ENCODE results near the gene GPR45. TPM values are rescaled to one million over a fixed set of nuclear protein-coding genes. Genes with fewer than 3 reads are reported as not detected.

Gene GPR45
- polyA plus RNA-seq, 2 of the 4 experiments (the other 2 are of a cell fraction) = not detected

- no peak for FAIRE-seq
- peak in 1 of 2 experiments; percentile 25 for DNase-seq (ENCODE audit: low read depth in 1 of 2, low spot score in 1 of 2)
- no peak overlapping the region for H3K4me2 ChIP-seq
- no peak overlapping the region for H3K4me3 ChIP-seq
- TF ChIP-seq CHD2 (IDR thresholded peaks at IDR 0.05; ENCODE audit: low read length, partially characterized antibody) (no peak), RFX5 (IDR thresholded peaks at IDR 0.05) (no peak), RARB (CRISPR knock-in tag; IDR thresholded peaks at IDR 0.05) (no peak), MAZ (IDR thresholded peaks at IDR 0.05; ENCODE audit: borderline replicate concordance, low read depth, low read length) (no peak), MYC (IDR thresholded peaks at IDR 0.05; ENCODE audit: borderline replicate concordance, low read length) (no peak), KDM5A (IDR thresholded peaks at IDR 0.05) (no peak), HES2 (IDR thresholded peaks at IDR 0.05) (no peak), FOSL2 (IDR thresholded peaks at IDR 0.05) (no peak), FOSL2 (CRISPR knock-in tag; IDR thresholded peaks at IDR 0.05) (no peak), POLR2A (IDR thresholded peaks at IDR 0.05; ENCODE audit: low read length) (no peak), ZC3H11A (IDR thresholded peaks at IDR 0.05) (no peak), NR3C1 (IDR thresholded peaks at IDR 0.05) (no peak), TP53 (CRISPR knock-in tag; IDR thresholded peaks at IDR 0.05) (no peak), MAX (IDR thresholded peaks at IDR 0.05) (no peak), ATOH8 (CRISPR knock-in tag; IDR thresholded peaks at IDR 0.05; ENCODE audit: low read depth) (no peak), HEYL (CRISPR knock-in tag; IDR thresholded peaks at IDR 0.05) (no peak), ELK1 (IDR thresholded peaks at IDR 0.05; ENCODE audit: low read depth, low read length) (no peak), MAFK (IDR thresholded peaks at IDR 0.05; ENCODE audit: partially characterized antibody) (no peak), HDAC2 (IDR thresholded peaks at IDR 0.05) (no peak), SREBF2 (IDR thresholded peaks at IDR 0.05) (no peak)
- peak in 1 of 2 experiments; percentile 14; a peak in 1 of 6 replicates for ATAC-seq
- 95% methylated on average over 2 of the region's 2 CpGs for WGBS (ENCODE audit: missing lambda C conversion rate)
- no peaks in the 10 kb centered on the region for H3K9me3 ChIP-seq
- H3K4me1 ChIP-seq = peaks cover 5% of the 10 kb centered on the region; the same call in 2 of the 3 replicates
- ChIA-PET POLR2A (no interaction called here), CTCF (interaction anchor here (1.3 to 14.7 kb wide), 3 partner anchors 16 to 127 kb away, joined by 3 to 312 read pairs (median 4); no protein-coding TSS in a partner anchor)
- H3K27ac ChIP-seq = no peak overlapping the region
Observed at GRCh38 chr2:105239924-105240323, 1.6 kb upstream of the GPR45 start.

GRCh38 chr2:105242286-105242993, 897 bp downstream of the GPR45 start:
- no peak for DNase-seq (ENCODE audit: low read depth in 1 of 2, low spot score in 1 of 2)
- ChIA-PET CTCF (interaction anchor here (0.9 to 14.7 kb wide), 3 partner anchors 9 to 129 kb away, joined by 3 to 312 read pairs (median 5); no protein-coding TSS in a partner anchor), POLR2A (no interaction called here)
- no peak overlapping the region for H3K27ac ChIP-seq
- no peaks in the 10 kb centered on the region for H3K4me1 ChIP-seq
- no peak for ATAC-seq
- TF ChIP-seq RCOR1 (IDR thresholded peaks at IDR 0.05; ENCODE audit: low read depth, low read length) (no peak), TP53 (CRISPR knock-in tag; IDR thresholded peaks at IDR 0.05) (no peak), POLR2A (IDR thresholded peaks at IDR 0.05; ENCODE audit: low read length) (no peak), CBX8 (IDR thresholded peaks at IDR 0.05) (no peak), JUNB (IDR thresholded peaks at IDR 0.05) (no peak), CBX2 (IDR thresholded peaks at IDR 0.05; ENCODE audit: borderline replicate concordance, low read depth) (no peak), RNF2 (IDR thresholded peaks at IDR 0.05; ENCODE audit: borderline replicate concordance, low read depth) (no peak), ESRRA (IDR thresholded peaks at IDR 0.05; ENCODE audit: borderline replicate concordance, low read length) (no peak), BCL3 (IDR thresholded peaks at IDR 0.05) (no peak), KDM5A (IDR thresholded peaks at IDR 0.05) (no peak), KDM1A (IDR thresholded peaks at IDR 0.05; ENCODE audit: low read depth) (no peak), JUN (IDR thresholded peaks at IDR 0.05) (no peak), NPAS2 (CRISPR knock-in tag; IDR thresholded peaks at IDR 0.05; ENCODE audit: borderline replicate concordance) (no peak), FOSL2 (IDR thresholded peaks at IDR 0.05) (no peak), FOSL2 (CRISPR knock-in tag; IDR thresholded peaks at IDR 0.05) (no peak), HEYL (CRISPR knock-in tag; IDR thresholded peaks at IDR 0.05) (no peak), E2F6 (IDR thresholded peaks at IDR 0.05; ENCODE audit: borderline replicate concordance, low read depth) (no peak)
- no peaks in the 10 kb centered on the region for H3K9me3 ChIP-seq
- H3K4me3 ChIP-seq = no peak overlapping the region
- WGBS (ENCODE audit: missing lambda C conversion rate) = 83% methylated on average over 46 of the region's 50 CpGs
- no peak overlapping the region for H3K4me2 ChIP-seq
- no peak for FAIRE-seq

All from A549 (cell line).